Activated CD8-positive, alpha-beta memory T cell treated with anti-CD3 and anti-CD28 coated beads, Interleukin-2, amount 50 U/mL, for 48 hours (primary cell): ENCODE results near the gene UBE4B.
"Not testable (repeated sequence)": the region's sequence is repeated elsewhere in the genome, so short reads cannot be mapped to it uniquely, and the experiment has no call there.

Experiments
- DNase-seq: peaks from one replicate; pipeline ENCODE4 v3.0.0-alpha.2; 2020

The UBE4B gene

GRCh38 chr1:10213186-10213705, 180.5 kb downstream of the UBE4B start:
- DNase-seq = peak; percentile 26

- no peak for DNase-seq
Observed at GRCh38 chr1:10216090-10216749, 183.5 kb downstream of the UBE4B start.

- no peak for DNase-seq
Observed at GRCh38 chr1:10217748-10218441, 185.1 kb downstream of the UBE4B start.

GRCh38 chr1:10220200-10220599, 187.4 kb downstream of the UBE4B start:
- no peak for DNase-seq

- DNase-seq = not testable (repeated sequence)
Observed at GRCh38 chr1:10220657-10221056, 187.9 kb downstream of the UBE4B start.

- DNase-seq = no peak
Observed at GRCh38 chr1:10225573-10225972, 192.8 kb downstream of the UBE4B start.

- DNase-seq = no peak
Observed at GRCh38 chr1:10228528-10228927, 195.8 kb downstream of the UBE4B start.

GRCh38 chr1:10229903-10230302, 197.1 kb downstream of the UBE4B start:
- no peak for DNase-seq
